GM20000 (cell line): ENCODE measurements around the gene EPB41L5.
"Not testable (repeated sequence)": the region's sequence is repeated elsewhere in the genome, so short reads cannot be mapped to it uniquely, and the experiment has no call there.

Experiments used
- DNase-seq: peaks from one replicate; pipeline ENCODE4 v3.0.0; 2012; ENCODE audit warnings: low spot score
- CTCF ChIP-seq: IDR thresholded peaks from 2 replicates; pipeline ENCODE4 v1.5.1; 2012; ENCODE audit warnings: mild to moderate bottlenecking, control low read depth; ENCODE audit errors: extremely low read depth, missing control alignments

Gene EPB41L5

GRCh38 chr2:120034027-120034426, 21.1 kb downstream of the EPB41L5 start:
- no peak for DNase-seq
- no peak for TF ChIP-seq CTCF

- DNase-seq: no peak
- no peak for TF ChIP-seq CTCF
These were observed 21.7 kb downstream of the EPB41L5 start for GRCh38 chr2:120034621-120035020.

- no peak for TF ChIP-seq CTCF
- no peak for DNase-seq
These were observed 23.3 kb downstream of the EPB41L5 start for GRCh38 chr2:120036145-120036544.

GRCh38 chr2:120037995-120038541, 25.2 kb downstream of the EPB41L5 start:
- DNase-seq: no peak
- no peak for TF ChIP-seq CTCF

GRCh38 chr2:120042359-120042758, 29.5 kb downstream of the EPB41L5 start:
- no peak for TF ChIP-seq CTCF
- DNase-seq: no peak

- no peak for DNase-seq
- TF ChIP-seq CTCF: no peak
These were observed 31.5 kb downstream of the EPB41L5 start for GRCh38 chr2:120044336-120044735.

GRCh38 chr2:120045775-120046174, 32.9 kb downstream of the EPB41L5 start:
- not testable (repeated sequence) for DNase-seq

GRCh38 chr2:120046252-120046651, 33.4 kb downstream of the EPB41L5 start:
- not testable (repeated sequence) for DNase-seq
